Measurements from ENCODE around the gene ADGRL2.
"Not testable (repeated sequence)": the region's sequence is repeated elsewhere in the genome, so short reads cannot be mapped to it uniquely, and the experiment has no call there.

The ADGRL2 gene

DNA sequence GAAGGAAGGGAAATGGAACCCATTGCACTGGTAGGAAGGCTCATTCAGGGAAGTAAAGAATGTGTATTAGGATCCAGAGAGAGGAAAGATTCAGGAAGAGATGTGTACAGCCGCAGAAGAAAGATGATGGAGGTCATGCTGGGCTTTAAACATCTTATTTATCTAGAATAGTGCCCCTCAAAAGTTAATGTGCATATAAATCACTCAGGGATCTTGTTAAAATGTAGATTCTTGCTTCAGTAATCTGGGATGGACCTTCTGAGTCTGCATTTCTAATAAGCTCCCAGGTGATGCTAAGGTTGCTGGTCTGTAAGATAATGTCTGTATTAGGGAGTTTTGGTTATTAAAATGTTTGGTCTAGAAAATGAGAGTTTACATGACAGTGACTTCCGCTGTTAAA lies 46.3 kb downstream of the ADGRL2 start:
- DNase-seq (ENCODE audit: low read depth), result no peak

- DNase-seq (ENCODE audit: low read depth), result no peak
These were observed 48.3 kb downstream of the ADGRL2 start for GRCh38 chr1:81848880-81849682.

GRCh38 chr1:81850031-81850430 lies 49.3 kb downstream of the ADGRL2 start:
- DNase-seq (ENCODE audit: low read depth), result no peak

DNA sequence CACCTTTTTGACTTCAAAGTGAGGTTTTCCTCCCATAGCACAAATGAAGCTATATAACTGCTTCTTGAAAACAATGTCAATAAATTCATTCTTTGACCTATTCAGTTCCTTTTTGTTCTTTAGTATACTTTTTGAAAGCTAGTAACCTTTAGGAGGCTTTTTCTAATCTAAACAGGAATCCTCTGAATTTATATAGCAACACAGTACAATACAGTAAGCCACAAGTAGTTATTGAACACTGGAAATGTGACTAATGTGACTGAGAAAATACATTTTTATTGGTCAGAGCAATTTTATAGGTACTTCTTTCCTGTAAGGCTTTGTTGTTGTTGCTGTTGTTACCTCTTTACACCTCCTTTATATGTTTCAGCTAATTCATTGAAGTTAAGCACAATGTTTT lies 49.8 kb downstream of the ADGRL2 start:
- DNase-seq (ENCODE audit: low read depth), result no peak

DNA sequence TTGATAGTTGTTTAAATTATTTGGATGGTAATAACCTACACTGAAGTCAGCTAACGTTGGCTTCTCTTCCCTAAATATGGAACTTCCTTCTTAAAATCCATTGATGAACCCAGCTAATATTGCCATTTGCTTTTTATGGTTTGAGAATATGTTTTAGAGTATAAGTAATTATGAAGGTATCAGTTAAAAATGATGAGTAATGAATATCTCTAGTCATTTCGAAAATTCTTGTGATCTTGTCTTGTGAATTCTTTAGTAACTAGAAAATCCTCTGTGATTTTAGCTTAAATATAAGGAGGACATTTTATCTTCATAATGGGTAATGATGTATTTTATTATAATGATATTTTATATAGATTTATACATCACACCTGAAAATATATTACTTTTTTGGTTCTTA lies 50.5 kb downstream of the ADGRL2 start:
- DNase-seq (ENCODE audit: low read depth), result no peak

GRCh38 chr1:81852961-81853360 lies 52.2 kb downstream of the ADGRL2 start:
- DNase-seq (ENCODE audit: low read depth), result no peak

DNA sequence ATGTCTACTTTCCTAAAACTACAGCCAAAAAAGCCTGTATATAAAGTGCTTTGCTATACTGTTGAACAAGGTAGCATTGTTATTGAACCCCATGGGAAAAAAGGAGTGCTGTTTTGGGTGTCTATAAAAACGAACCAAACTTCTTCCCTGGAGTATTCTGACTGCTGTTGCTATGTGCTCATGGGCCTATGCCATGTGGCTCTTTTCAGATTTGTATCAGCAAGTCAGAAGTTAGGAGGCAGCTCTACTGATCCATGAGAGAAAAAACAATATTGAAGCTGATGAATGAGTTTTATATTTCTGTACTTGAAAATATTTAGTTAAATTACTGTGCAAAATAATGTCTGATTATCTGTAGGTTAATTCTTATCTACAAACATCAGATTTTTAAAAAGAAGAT lies 66.5 kb downstream of the ADGRL2 start:
- DNase-seq (ENCODE audit: low read depth), result no peak

- DNase-seq (ENCODE audit: low read depth), result no peak
These were observed 68.6 kb downstream of the ADGRL2 start for GRCh38 chr1:81869307-81869706.

DNA sequence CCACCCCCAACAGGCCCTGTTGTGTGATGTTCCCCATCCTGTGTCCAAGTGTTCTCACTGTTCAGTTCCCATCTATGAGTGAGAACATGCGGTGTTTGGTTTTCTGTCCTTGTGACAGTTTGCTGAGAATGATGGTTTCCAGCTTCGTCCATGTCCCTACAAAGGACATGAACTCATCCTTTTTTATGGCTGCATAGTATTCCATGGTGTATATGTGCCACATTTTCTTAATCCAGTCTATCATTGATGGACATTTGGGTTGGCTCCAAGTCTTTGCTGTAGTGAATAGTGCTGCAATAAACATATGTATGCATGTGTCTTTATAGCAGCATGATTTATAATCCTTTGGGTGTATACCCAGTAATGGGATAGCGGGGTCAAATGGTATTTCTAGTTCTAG lies 70.4 kb downstream of the ADGRL2 start:
- DNase-seq (ENCODE audit: low read depth), result not testable (repeated sequence)

GRCh38 chr1:81873946-81874345 lies 73.2 kb downstream of the ADGRL2 start:
- DNase-seq (ENCODE audit: low read depth), result peak; percentile 30

DNA sequence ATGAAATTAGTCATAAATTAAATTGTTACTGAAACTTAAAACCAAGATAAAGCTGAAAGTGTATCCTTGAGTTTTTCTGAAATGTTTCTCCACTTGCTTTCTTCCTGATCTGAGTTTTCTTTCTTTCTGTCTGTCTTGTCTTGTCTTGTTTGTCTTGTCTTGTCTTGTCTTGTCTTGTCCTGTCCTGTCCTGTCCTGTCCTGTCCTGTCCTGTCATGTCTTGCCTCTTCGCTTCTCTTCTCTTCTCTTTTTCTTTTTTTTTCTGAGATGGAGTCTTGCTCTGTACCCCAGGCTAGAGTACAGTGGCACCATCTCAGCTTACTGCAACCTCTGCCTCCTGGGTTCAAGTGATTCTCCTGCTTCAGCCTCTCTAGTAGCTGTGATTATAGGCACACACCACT lies 73.7 kb downstream of the ADGRL2 start:
- DNase-seq (ENCODE audit: low read depth), result no peak

DNA sequence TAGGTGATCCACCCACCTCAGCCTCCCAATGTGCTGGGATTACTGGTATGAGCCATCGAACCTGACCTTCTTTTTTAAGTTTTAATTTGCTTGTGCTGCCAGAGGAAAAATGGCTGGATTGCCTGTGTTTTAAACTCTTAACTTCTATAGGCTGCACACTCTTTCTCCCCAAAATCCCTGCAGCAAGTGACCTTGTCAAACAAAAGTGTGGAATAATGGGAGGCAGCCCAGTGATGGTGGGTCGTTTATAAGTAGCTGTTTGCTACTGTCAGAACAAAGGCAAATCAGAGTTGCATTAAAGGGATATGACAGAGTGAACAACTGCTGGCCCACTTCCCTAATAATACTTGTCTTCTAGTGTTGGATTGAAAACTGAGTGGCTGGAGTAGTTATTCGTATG lies 74.2 kb downstream of the ADGRL2 start:
- no peak for DNase-seq (ENCODE audit: low read depth)

DNA sequence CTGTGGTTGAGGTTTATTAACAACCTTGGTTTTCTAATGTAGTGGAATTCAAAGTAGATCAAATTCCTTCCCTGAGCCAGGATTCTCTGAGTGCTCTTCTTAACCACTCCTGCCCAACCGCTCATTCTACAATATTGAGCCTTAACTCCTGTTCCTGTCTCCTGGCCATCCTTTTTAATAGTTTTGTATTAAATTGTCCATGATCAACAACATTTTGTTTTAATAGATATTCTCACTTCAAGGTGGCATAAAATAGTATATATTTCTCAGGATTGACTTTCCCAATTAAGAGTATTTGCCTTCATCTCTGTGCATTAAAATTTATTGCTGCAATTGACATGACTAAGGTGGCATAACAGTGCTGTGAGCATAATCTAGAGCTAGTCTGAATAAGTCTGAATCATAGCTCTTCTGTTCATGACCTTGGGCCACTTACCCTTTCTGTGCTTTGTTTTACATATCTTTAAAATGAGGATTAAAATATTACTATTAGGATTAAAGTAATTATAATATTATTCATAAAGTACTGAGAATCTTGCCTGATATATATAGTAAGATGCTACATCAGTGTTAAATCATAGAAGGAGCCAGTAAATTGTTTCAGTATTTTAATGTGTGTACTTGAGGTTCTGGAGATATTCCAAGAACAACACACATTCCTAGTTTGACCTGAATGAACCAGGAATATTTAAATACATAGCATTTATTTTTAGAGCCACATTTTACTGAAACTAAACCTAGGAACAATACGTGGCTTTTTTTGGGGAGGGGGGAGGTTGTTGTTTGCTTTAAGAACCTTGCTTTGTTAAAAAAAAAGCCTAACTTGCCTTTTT lies 76.4 kb downstream of the ADGRL2 start:
- DNase-seq (ENCODE audit: low read depth), result peak; percentile 16

GRCh38 chr1:81877940-81878339 lies 77.2 kb downstream of the ADGRL2 start:
- DNase-seq (ENCODE audit: low read depth), result no peak

- DNase-seq (ENCODE audit: low read depth), result no peak
These were observed 77.8 kb downstream of the ADGRL2 start for GRCh38 chr1:81878538-81878937.

DNA sequence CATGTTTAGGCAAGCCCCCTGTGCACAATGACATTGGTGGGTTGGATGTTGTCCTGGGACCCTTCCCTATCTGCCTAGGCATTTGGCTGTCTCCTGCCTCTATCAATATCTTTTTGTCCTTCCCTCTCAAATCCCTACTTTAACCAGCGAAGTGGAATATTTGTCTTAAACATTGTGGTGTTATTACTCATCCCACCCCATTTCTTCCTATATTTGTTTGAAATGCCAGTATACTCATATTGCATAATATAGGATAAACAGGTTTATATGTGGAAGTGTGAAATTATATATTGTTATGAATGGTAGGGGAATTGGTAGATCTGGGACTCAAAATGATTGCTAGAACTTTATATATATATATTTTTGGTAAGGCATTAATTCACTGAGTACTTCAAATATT lies 80.0 kb downstream of the ADGRL2 start:
- no peak for DNase-seq (ENCODE audit: low read depth)

DNA sequence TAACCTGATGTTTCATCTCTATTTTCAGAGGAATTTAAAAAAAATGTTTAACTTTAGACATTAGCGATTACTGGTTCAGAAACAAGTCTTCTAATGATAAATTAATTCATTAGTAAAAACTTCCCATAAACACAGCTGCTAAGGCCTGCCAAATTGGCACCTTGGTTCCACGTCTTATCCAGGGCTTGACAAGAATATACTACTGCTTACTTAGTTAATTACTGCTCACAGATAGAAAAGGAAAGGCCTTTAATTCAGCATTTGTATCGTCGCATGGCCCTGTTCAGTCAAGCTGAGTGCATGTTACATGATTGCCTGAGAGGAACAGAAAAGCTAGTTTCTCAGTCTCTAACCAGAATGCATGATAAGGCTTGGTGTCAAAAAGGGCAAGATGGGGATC lies 84.6 kb downstream of the ADGRL2 start:
- no peak for DNase-seq (ENCODE audit: low read depth)

GRCh38 chr1:81886292-81886691 lies 85.6 kb downstream of the ADGRL2 start:
- DNase-seq (ENCODE audit: low read depth), result not testable (repeated sequence)

DNA sequence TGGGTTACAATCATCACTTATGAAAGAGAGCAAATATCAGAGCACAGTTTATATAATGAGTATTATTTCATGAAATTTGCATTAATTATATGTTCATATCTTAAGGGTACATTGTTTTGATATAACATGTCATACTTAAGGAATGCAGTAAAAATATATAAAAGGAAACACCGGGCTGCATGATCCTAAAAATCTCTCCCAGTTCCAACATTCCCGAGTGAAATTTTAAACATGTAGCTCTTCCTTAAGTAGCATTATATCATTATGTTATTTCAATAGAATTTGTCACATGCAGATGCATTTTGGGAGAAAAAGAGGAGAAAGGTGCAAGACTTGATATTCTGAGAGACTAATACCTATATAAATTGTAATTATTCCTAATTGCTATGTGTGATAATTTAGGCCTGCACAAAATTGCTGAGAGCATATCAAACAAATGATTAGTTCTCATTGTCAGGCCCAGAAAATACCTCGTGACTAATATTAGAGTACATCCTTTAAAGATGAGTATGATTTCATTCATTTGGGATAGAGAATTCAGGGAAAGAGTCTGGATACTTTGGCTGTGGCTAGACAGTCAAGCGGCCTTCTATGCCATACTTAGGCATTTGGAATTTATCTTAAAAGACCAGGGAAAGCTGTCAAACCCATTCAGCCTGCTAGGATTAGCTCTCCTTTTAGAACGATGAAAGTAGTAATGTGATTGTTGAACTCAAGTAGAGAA lies 86.8 kb downstream of the ADGRL2 start:
- no peak for DNase-seq (ENCODE audit: low read depth)

DNA sequence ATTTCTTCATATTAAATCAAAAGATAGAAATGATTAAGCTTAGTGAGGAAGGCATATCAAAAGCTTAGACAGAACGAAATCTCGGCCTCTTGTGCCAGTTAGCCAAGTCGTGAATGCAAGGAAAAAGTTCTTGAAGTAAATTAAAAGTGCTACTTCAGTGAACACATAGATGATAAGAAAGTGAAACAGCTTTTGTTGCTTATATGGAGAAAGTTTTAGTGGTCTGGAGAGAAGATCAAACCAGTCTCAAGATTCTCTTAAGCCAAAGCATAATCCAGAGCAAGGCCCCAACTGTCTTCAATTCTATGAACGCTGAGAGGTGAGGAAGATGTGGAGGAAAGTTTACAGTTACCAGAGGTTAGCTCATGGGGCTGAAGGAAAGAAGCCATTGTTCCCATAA lies 88.4 kb downstream of the ADGRL2 start:
- no peak for DNase-seq (ENCODE audit: low read depth)

DNA sequence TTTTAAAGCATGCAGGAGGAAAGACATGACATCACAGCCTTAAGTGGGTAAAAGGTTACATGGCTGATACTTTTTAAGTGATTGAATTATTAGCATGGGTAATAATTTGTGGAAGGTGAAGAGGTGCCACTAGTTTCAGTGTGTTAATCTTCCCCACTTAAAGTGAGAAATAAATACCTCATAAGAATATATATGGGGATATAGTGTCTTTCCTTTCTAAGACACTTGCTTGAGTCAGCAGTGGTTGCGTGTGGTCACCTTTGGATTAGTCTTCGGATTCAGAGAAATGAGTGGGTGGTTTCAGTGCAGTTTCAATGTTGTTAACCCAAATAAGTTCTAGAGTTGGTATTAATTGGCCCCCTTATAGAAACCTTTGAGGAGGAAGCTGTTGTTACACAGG lies 94.1 kb downstream of the ADGRL2 start:
- DNase-seq (ENCODE audit: low read depth), result no peak

- DNase-seq (ENCODE audit: low read depth), result no peak
These were observed 98.6 kb downstream of the ADGRL2 start for GRCh38 chr1:81899214-81899821.

Data from fibroblast of gingiva (primary cell).